GM12892 (cell line): ENCODE results near the gene FASTK.

Experiments used
- POLR2A ChIP-seq: IDR thresholded peaks from 2 replicates; pipeline ENCODE4 v1.6.1; 2011; ENCODE audit warnings: low read depth, low read length, control low read depth
- POLR2AphosphoS5 ChIP-seq: IDR thresholded peaks from 2 replicates; pipeline ENCODE4 v1.6.1; 2011; ENCODE audit warnings: low read depth, low read length, control low read depth
- TAF1 ChIP-seq: IDR thresholded peaks from 2 replicates; pipeline ENCODE4 v1.6.1; 2011; ENCODE audit warnings: low read depth, mild to moderate bottlenecking, control low read depth, low read length, borderline replicate concordance

DNA sequence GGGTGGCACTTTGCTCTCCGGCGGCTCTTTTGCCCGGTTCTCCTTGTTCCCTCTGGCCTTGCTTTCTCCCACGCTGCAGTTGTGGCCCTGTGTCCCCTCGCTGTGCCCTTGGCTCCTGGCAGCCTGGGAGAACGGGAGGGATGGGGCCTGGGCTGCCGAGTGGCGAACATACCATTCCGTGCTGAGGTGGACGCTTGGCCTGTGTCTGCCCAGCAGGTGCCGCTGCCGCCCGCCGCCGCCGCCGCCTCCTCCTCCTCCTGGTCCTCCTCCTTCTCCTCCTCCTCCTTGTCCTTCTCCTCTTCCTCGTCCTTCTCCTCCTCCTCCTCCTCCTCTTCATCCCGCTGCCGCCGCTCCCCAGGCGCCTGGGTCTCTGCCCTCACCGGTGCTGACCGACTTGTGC, 41.7 kb upstream of the FASTK start:
- TF ChIP-seq POLR2AphosphoS5 (no peak), TAF1 (no peak), POLR2A (no peak)
